CD14-positive monocyte (primary cell): ENCODE data around the gene ZNF23. TPM values are rescaled to one million over a fixed set of nuclear protein-coding genes. Genes with fewer than 3 reads are reported as not detected.

Experiments used
- DNase-seq, 3 donors: peaks; one replicate each; pipeline ENCODE4 v3.0.0-alpha.2; 2011 to 2022
- H2AFZ ChIP-seq: 2 replicates; pipeline ENCODE4 v1.6.0; 2012; ENCODE audit warnings: mild to moderate bottlenecking, low read depth, low read length, inconsistent platforms; ENCODE audit not compliant: insufficient read depth, poor library complexity, severe bottlenecking
- H3K27ac ChIP-seq, 2 donors: 1 replicate in 1 of 2; 2 replicates in 1 of 2; pipeline ENCODE4 v1.5.1; 2012 to 2013; ENCODE audit warnings: low read length in 2 of 2, control low read depth in 1 of 2, inconsistent platforms in 1 of 2, low read depth in 1 of 2, mild to moderate bottlenecking in 1 of 2
- H3K27me3 ChIP-seq, 2 donors: one replicate each; pipeline versions ENCODE4 v1.6.0 to v1.6.1; 2011 to 2013; ENCODE audit warnings: low read length in 2 of 2; ENCODE audit not compliant: control insufficient read depth in 2 of 2, insufficient read depth in 2 of 2
- H3K36me3 ChIP-seq, 2 donors: replicated peaks in 1 of 2; 1 replicate in 1 of 2; 2 replicates in 1 of 2; pipeline versions ENCODE4 v1.5.1 to v1.6.1; 2012 to 2013; ENCODE audit warnings: low read length in 2 of 2, control low read depth in 1 of 2, inconsistent platforms in 1 of 2, mild to moderate bottlenecking in 1 of 2; ENCODE audit not compliant: insufficient read depth in 2 of 2, control insufficient read depth in 1 of 2
- H3K4me1 ChIP-seq, 2 donors: 1 replicate in 1 of 2; 2 replicates in 1 of 2; pipeline versions ENCODE4 v1.5.1 to v1.6.1; 2012 to 2013; ENCODE audit warnings: low read length in 2 of 2, control low read depth in 1 of 2, inconsistent platforms in 1 of 2, mild to moderate bottlenecking in 1 of 2, moderate library complexity in 1 of 2; ENCODE audit not compliant: insufficient read depth in 2 of 2, control insufficient read depth in 1 of 2
- H3K4me2 ChIP-seq: replicated peaks from 2 replicates; pipeline ENCODE3; 2012; ENCODE audit warnings: low read length, moderate library complexity, mild to moderate bottlenecking; ENCODE audit not compliant: poor library complexity, severe bottlenecking; ENCODE audit errors: extremely low read depth
- H3K4me3 ChIP-seq, 3 experiments: fragments of 200-600 bp in 1 of 3; sonication (generic) in 1 of 3; replicated peaks in 1 of 3; 1 replicate in 2 of 3; 2 replicates in 1 of 3; pipeline ENCODE4 v1.5.1; 2011 to 2013; ENCODE audit warnings: low read length in 3 of 3, mild to moderate bottlenecking in 3 of 3, control low read depth in 2 of 3, low read depth in 2 of 3, inconsistent platforms in 1 of 3, moderate library complexity in 1 of 3
- H3K79me2 ChIP-seq: 2 replicates; pipeline ENCODE4 v1.6.0; 2012; ENCODE audit warnings: mild to moderate bottlenecking, control low read depth, inconsistent platforms, low read length, moderate library complexity; ENCODE audit not compliant: insufficient read depth
- H3K9ac ChIP-seq: 2 replicates; pipeline ENCODE4 v1.6.0; 2017; ENCODE audit warnings: low read length, mild to moderate bottlenecking; ENCODE audit not compliant: insufficient read depth, poor library complexity, severe bottlenecking
- H3K9me3 ChIP-seq, 2 donors: replicated peaks in 1 of 2; 1 replicate in 1 of 2; 2 replicates in 1 of 2; pipeline versions ENCODE4 v1.5.1 to v1.6.1; 2012 to 2013; ENCODE audit warnings: low read length in 2 of 2, control low read depth in 1 of 2; ENCODE audit not compliant: control insufficient read depth in 1 of 2, insufficient read depth in 1 of 2
- H4K20me1 ChIP-seq: 2 replicates; pipeline ENCODE4 v1.6.0; 2012; ENCODE audit warnings: mild to moderate bottlenecking, low read length, control low read depth, moderate library complexity; ENCODE audit not compliant: insufficient read depth
- H3K27ac Mint-ChIP-seq, 7 donors: one replicate each; pipeline ENCODE4 v1.8.0; 2020; ENCODE audit warnings: mild to moderate bottlenecking in 7 of 7, mixed read lengths in 7 of 7, moderate library complexity in 6 of 7, inconsistent platforms in 2 of 7
- H3K27me3 Mint-ChIP-seq, 3 donors: one replicate each; pipeline ENCODE4 v1.8.0; 2021 to 2022; ENCODE audit warnings: low read depth in 3 of 3, mild to moderate bottlenecking in 3 of 3, mixed read lengths in 3 of 3, moderate library complexity in 3 of 3, inconsistent platforms in 1 of 3
- H3K36me3 Mint-ChIP-seq, 2 donors: one replicate each; pipeline ENCODE4 v1.8.0; 2020; ENCODE audit warnings: mixed read lengths in 2 of 2, inconsistent platforms in 1 of 2, mild to moderate bottlenecking in 1 of 2
- H3K4me1 Mint-ChIP-seq: one replicate; pipeline ENCODE4 v1.8.0; 2020; ENCODE audit warnings: mild to moderate bottlenecking, mixed read lengths
- H3K4me3 Mint-ChIP-seq, 2 donors: one replicate each; pipeline ENCODE4 v1.8.0; 2020; ENCODE audit warnings: mild to moderate bottlenecking in 2 of 2, mixed read lengths in 2 of 2, moderate library complexity in 1 of 2
- H3K9me3 Mint-ChIP-seq, 7 donors: one replicate each; pipeline ENCODE4 v1.8.0; 2020 to 2022; ENCODE audit warnings: mixed read lengths in 7 of 7, mild to moderate bottlenecking in 6 of 7, moderate library complexity in 6 of 7, inconsistent platforms in 2 of 7
- WGBS: methylation state at CpG from one replicate; pipeline ENCODE4 v1.1.5; 2013; ENCODE audit warnings: missing lambda C conversion rate; ENCODE audit not compliant: insufficient coverage; 5-methylcytosine and 5-hydroxymethylcytosine counted together
- intact Hi-C, 2 donors: fragments of 100-400 bp; cut with micrococcal nuclease; formaldehyde crosslinking; loops; one replicate each; pipeline versions ENCODE4 v1.15.0 to v1.15.1; 2023
- polyA plus RNA-seq, 3 donors: library from polyadenylated mRNA; depleted of rRNA in 1 of 3; unstranded in 2 of 3; stranded (reverse) in 1 of 3; fragments of 300-500 nt in 2 of 3; fragments of >200 nt in 1 of 3; fragmentation: Illumina TruSeq in 2 of 3; gene quantifications; 1 replicate in 2 of 3; 2 replicates in 1 of 3; pipeline ENCODE4 v1.2.3, GENCODE V29; 2012 to 2021
- TF ChIP-seq, protein P1 (sequence below): fragments of 200-600 bp; IDR thresholded peaks from one replicate; pipeline ENCODE4 v1.8.0; 2022; ENCODE audit warnings: antibody characterized with exemption, mild to moderate bottlenecking

The ZNF23 gene
- polyA plus RNA-seq, 3 donors: 2.1 to 3.9 (median 2.8) TPM

DNA sequence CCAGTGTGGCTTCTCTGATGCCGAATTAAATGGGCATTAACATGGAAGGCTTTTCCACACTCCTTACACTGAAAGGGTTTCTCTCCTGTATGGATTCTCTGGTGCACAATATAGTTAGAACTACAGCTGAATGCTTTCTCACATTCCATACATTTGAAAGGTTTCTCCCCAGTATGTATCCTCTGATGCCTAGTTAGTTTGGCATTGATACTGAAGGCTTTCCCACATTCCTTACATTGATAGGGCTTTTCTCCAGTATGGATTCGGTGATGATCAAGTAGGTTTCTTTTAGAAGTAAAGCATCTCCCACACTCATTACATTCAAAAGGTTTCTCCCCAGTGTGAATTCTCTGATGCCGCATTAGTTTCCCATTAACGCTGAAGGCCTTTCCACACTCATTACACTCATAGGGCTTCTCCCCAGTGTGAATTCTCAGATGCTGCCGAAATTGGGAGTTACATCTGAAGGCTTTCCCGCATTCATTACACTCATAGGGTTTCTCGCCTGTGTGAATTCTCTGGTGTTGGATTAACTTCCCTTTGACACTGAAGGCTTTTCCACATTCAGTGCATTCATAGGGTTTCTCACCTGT, 13.7 kb downstream of the ZNF23 start:
- Mint-ChIP-seq H3K36me3 (peaks cover 46 to 47% of the 10 kb centered on the region in 2 donors), H3K9me3 (peaks cover 42 to 92% (median 85%) of the 10 kb centered on the region in 7 donors), H3K4me3 (no peak overlapping the region), H3K27ac (no peak overlapping the region), H3K4me1 (no peaks in the 10 kb centered on the region), H3K27me3 (peaks cover 0 to 2% (median 1%) of the 10 kb centered on the region in 3 donors)
- H2AFZ ChIP-seq: no peak overlapping the region
- 100% methylated on average over 1 of the region's 7 CpGs for WGBS
- H3K4me3 ChIP-seq: peak overlapping the region in 1 of 3 experiments; percentile 13
- peaks cover 64 to 97% of the 10 kb centered on the region in 2 donors for H3K9me3 ChIP-seq
- no peaks in the 10 kb centered on the region for H3K79me2 ChIP-seq
- DNase-seq: no peak
- H3K27ac ChIP-seq: no peak overlapping the region
- H4K20me1 ChIP-seq: no peaks in the 10 kb centered on the region
- no peaks in the 10 kb centered on the region for H3K4me1 ChIP-seq
- no peak overlapping the region for H3K4me2 ChIP-seq
- H3K9ac ChIP-seq: no peak overlapping the region
- H3K27me3 ChIP-seq: no peaks in the 10 kb centered on the region
- intact Hi-C loops: loop anchor here in 1 of 2 donors (5.0 kb wide), 1 partner anchor 44 kb away; no protein-coding TSS in a partner anchor
- TF ChIP-seq, protein P1, sequence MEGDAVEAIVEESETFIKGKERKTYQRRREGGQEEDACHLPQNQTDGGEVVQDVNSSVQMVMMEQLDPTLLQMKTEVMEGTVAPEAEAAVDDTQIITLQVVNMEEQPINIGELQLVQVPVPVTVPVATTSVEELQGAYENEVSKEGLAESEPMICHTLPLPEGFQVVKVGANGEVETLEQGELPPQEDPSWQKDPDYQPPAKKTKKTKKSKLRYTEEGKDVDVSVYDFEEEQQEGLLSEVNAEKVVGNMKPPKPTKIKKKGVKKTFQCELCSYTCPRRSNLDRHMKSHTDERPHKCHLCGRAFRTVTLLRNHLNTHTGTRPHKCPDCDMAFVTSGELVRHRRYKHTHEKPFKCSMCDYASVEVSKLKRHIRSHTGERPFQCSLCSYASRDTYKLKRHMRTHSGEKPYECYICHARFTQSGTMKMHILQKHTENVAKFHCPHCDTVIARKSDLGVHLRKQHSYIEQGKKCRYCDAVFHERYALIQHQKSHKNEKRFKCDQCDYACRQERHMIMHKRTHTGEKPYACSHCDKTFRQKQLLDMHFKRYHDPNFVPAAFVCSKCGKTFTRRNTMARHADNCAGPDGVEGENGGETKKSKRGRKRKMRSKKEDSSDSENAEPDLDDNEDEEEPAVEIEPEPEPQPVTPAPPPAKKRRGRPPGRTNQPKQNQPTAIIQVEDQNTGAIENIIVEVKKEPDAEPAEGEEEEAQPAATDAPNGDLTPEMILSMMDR: no peak
- H3K36me3 ChIP-seq: peaks cover 29 to 55% of the 10 kb centered on the region in 2 donors

DNA sequence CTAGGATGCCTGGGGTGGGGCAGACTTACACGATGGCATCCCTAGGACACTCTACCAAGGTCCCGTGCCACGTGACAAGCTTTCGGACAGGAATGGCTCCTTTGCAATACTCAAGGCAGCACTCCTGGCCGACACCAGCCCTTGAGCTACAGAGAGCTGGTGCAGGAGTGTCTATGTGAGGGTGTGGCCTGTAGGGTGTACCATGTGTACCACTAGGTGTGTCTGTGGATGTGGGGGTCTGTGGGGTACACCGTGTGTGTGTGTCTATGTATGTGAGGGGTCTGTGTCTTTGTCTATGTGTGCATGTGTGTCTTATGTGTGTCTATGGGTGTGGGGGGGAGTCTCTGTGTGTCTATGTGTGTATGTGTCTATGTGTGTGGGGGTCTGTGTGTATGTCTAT, 18.3 kb downstream of the ZNF23 start:
- H3K4me3 ChIP-seq: no peak overlapping the region
- TF ChIP-seq, protein P1: no peak
- 92% methylated on average over 2 of the region's 6 CpGs for WGBS
- peaks cover 23 to 79% (median 67%) of the 10 kb centered on the region in 7 donors for H3K9me3 Mint-ChIP-seq
- H3K36me3 ChIP-seq: peaks cover under 1 to 8% of the 10 kb centered on the region in 2 donors
- peaks cover 65 to 71% of the 10 kb centered on the region in 2 donors for H3K9me3 ChIP-seq
- intact Hi-C loops: no loop called here
- H3K27me3 ChIP-seq: peaks cover 0 to 2% of the 10 kb centered on the region in 2 donors
- no peaks in the 10 kb centered on the region for H3K79me2 ChIP-seq
- H3K4me1 ChIP-seq: no peaks in the 10 kb centered on the region
- H3K27me3 Mint-ChIP-seq: peaks cover 6 to 12% (median 7%) of the 10 kb centered on the region in 3 donors
- H3K4me3 Mint-ChIP-seq: no peak overlapping the region
- H4K20me1 ChIP-seq: no peaks in the 10 kb centered on the region
- H2AFZ ChIP-seq: no peak overlapping the region
- no peak for DNase-seq
- H3K27ac Mint-ChIP-seq: no peak overlapping the region
- H3K4me1 Mint-ChIP-seq: no peaks in the 10 kb centered on the region
- H3K9ac ChIP-seq: no peak overlapping the region
- H3K27ac ChIP-seq: no peak overlapping the region
- H3K4me2 ChIP-seq: no peak overlapping the region
- H3K36me3 Mint-ChIP-seq: peaks cover 1 to 3% of the 10 kb centered on the region in 2 donors
